Mucosa of descending colon (tissue), 3 donors: ENCODE data around the gene C5AR2. TPM values are rescaled to one million over a fixed set of nuclear protein-coding genes. Genes with fewer than 3 reads are reported as not detected.

Experiments used
- ATAC-seq: fragments of 200-7000 bp; cut with Tn5 transposase; one replicate; pipeline ENCODE4 v1.9.1; 2020; ENCODE audit warnings: mild to moderate bottlenecking, moderate library complexity
- DNase-seq, 3 donors: peaks; one replicate each; pipeline ENCODE4 v3.0.0-alpha.2; 2020
- H3K36me3 ChIP-seq: fragments of 200-600 bp; one replicate; pipeline ENCODE4 v1.8.0; 2021; ENCODE audit warnings: low read depth, mild to moderate bottlenecking
- H3K4me1 ChIP-seq: fragments of 200-600 bp; one replicate; pipeline ENCODE4 v1.8.0; 2021; ENCODE audit warnings: low read depth, mild to moderate bottlenecking
- H3K4me3 ChIP-seq: fragments of 200-600 bp; one replicate; pipeline ENCODE4 v1.8.0; 2021; ENCODE audit warnings: mild to moderate bottlenecking
- H3K9me3 ChIP-seq: fragments of 200-600 bp; one replicate; pipeline ENCODE4 v1.8.0; 2021; ENCODE audit warnings: mild to moderate bottlenecking
- intact Hi-C, 2 donors: fragments of 100-400 bp; cut with DNase I in 1 of 2; cut with micrococcal nuclease in 1 of 2; formaldehyde crosslinking; loops; one replicate each; pipeline versions ENCODE4 v1.11.0 to v1.11.1; 2022; cut with DNase I, micrococcal nuclease
- total RNA-seq, 3 donors: library from RNA; stranded (reverse); fragmentation: NEBNext Ultra II Directional in 2 of 3; extraction: Animal tissue kit (Norgen Biotek cat#: 25700) in 2 of 3; gene quantifications; one replicate each; pipeline versions ENCODE4 v1.2.1 to v1.2.4, GENCODE V29; 2021 to 2023
- TF ChIP-seq, protein P1 (sequence below): fragments of 200-600 bp; IDR thresholded peaks from one replicate; pipeline ENCODE4 v1.8.0; 2022; ENCODE audit warnings: antibody characterized with exemption, mild to moderate bottlenecking
- donor health status: DM: no; HTN: no; CAD: no; lungs with moderate emphysema.
- donor health status: DM: no; HTN: no; CAD: no.
- donor health status: DM: no; HTN: yes; CAD: no.

Gene C5AR2
- total RNA-seq, 3 donors from 2014 or later: 0.29 to 1.6 (median 1.4) TPM

DNA sequence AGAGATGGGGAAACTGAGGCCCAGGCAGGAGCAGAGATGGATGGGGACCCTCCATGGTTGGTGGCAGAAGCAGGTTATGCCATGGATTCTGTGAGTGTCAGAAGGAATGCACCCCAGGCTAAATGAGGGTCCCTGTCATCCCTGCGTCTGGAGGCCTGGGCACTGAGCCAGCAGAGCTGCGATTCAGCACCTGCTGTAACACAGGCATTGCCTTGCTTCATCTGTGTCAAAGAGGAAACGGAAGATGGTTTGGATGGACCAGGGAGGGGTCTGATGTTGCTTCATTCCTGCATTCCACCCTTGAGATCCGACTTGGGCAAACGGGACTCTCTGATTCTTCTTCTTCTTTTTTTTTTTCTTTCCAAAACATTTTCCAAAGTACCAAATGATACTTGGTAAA lies 21.2 kb upstream of the C5AR2 start:
- no peaks in the 10 kb centered on the region for H3K4me1 ChIP-seq
- H3K4me3 ChIP-seq: no peak overlapping the region
- no peaks in the 10 kb centered on the region for H3K9me3 ChIP-seq
- no peaks in the 10 kb centered on the region for H3K36me3 ChIP-seq
- ATAC-seq: peak; percentile 15
- TF ChIP-seq, protein P1, sequence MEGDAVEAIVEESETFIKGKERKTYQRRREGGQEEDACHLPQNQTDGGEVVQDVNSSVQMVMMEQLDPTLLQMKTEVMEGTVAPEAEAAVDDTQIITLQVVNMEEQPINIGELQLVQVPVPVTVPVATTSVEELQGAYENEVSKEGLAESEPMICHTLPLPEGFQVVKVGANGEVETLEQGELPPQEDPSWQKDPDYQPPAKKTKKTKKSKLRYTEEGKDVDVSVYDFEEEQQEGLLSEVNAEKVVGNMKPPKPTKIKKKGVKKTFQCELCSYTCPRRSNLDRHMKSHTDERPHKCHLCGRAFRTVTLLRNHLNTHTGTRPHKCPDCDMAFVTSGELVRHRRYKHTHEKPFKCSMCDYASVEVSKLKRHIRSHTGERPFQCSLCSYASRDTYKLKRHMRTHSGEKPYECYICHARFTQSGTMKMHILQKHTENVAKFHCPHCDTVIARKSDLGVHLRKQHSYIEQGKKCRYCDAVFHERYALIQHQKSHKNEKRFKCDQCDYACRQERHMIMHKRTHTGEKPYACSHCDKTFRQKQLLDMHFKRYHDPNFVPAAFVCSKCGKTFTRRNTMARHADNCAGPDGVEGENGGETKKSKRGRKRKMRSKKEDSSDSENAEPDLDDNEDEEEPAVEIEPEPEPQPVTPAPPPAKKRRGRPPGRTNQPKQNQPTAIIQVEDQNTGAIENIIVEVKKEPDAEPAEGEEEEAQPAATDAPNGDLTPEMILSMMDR: no peak
- DNase-seq: no peak
- intact Hi-C loops: no loop called here

DNA sequence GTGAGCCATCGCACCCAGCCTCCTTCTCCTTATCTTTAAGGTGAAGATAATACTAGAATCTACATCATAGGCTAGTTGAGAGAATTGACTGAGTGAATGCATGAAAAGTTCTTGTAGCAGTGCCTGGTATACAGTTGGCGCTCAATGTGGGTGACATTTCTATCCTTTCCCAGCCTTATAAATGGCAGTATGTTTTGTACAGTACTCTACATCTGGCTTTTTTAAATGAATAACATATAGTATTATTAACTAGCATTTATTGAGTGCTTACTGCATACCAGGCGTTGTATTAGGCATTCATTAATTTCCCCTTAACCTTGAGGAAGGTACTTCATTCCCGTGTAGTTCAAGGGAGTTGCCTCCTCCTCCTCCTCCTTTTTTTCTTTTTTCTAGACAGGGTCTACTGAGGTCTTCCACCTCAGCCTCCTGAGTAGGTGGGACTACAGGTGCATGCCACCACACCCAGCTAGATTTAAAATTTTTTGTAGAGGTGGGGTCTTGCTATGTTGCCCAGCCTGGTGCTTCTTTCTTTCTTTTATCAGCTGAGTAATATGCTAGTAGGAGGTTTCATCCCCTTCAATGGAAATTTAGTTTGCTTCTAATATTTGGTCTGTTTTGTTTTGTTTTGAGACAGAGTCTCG lies 19.5 kb upstream of the C5AR2 start:
- Histone ChIP-seq H3K36me3 (no peaks in the 10 kb centered on the region), H3K4me1 (no peaks in the 10 kb centered on the region), H3K9me3 (no peaks in the 10 kb centered on the region), H3K4me3 (no peak overlapping the region)
- TF ChIP-seq, protein P1: no peak
- no peak for ATAC-seq
- no peak for DNase-seq
- intact Hi-C loops: no loop called here

DNA sequence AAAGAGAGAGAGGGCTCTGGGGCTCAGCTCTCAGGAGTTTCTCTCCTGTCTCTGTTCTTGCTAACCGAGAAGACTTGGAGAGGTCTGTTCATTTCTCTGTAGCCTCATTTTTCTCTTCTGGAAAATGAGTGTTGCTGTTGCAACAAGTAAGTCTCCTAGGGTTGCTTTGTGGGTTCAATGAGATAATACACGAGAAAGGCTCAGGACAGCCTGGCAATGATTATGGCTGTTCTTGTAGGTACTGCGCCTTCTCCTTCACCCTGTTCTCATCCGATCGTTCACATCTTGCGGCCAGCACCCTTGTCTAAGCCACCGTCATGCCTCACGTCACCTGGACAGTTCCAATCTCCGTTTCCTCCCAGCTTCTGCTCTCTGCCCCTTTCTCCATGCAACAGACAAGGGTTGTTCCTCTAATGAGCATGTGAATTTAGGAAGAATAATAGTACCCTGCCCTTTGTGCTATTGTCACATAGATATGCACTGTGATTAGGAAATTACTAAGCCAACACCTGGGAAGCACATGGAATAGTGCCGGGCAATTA lies 18.1 kb upstream of the C5AR2 start:
- ATAC-seq: no peak
- intact Hi-C loops: no loop called here

DNA sequence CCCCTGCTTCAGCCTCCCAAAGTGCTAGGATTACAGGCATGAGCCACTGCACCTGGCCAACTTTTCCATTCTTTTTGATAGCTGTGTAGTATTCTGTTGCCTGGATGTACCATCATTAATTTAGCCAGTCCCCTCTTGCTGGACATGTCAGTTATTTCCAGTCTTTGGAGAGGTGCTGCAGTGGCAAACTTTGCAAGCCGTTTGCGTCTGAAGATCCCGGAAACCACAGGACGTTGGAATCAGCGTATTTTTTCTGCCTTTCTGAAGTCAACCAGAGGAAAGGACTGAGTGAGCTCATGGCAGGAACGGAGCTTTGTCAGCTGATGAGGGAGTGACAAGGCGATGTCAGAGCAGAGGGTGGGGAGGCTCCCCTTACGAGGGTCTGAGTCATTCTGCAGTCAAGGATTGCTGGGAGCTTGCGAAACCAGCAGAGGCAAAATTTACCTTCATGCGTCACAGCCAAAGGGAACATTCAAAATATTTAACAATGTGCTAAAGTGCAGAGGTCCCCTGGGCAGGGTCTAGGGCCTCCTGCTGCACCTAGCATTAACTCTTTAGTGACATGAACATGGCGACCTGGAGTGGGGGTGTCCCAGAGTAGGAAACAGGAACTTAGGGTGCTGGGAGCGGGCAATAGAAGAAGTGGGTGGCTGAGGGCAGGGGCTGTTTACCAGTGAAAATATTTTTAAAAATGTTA lies 16.7 kb upstream of the C5AR2 start:
- intact Hi-C loops: no loop called here
- Histone ChIP-seq H3K4me3 (no peak overlapping the region), H3K9me3 (no peaks in the 10 kb centered on the region), H3K4me1 (no peaks in the 10 kb centered on the region), H3K36me3 (no peaks in the 10 kb centered on the region)
- peak in 1 of 3 donors; percentile 23 for DNase-seq
- TF ChIP-seq, protein P1: no peak
- ATAC-seq: peak; percentile 84

More for the DNA sequence above, 18.1 kb upstream of the C5AR2 start:
- no peak for DNase-seq
- no peak overlapping the region for H3K4me3 ChIP-seq
- no peaks in the 10 kb centered on the region for H3K36me3 ChIP-seq
- H3K9me3 ChIP-seq: no peaks in the 10 kb centered on the region
- H3K4me1 ChIP-seq: no peaks in the 10 kb centered on the region
- TF ChIP-seq, protein P1: no peak

DNA sequence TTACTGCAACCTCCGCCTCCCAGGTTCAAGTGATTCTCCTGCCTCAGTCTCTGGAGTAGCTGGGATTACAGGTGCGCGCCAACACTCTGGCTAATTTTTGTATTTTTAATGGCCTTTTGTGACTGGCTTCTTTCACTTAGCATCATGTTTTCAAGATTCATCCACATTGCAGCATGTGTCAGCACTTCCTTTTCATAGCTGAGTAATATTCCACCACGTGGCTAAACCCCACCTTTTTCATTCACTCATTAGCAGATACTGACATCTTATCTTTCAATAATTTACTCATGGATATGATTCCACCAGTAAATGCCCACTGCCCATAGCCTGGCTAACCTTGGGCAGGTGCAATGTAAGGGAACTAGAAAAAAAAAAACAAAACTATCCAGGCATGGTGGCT lies 15.5 kb upstream of the C5AR2 start:
- Histone ChIP-seq H3K4me3 (no peak overlapping the region), H3K9me3 (no peaks in the 10 kb centered on the region), H3K4me1 (no peaks in the 10 kb centered on the region), H3K36me3 (no peaks in the 10 kb centered on the region)
- DNase-seq (no peak), ATAC-seq (no peak)
- intact Hi-C loops: no loop called here
- TF ChIP-seq, protein P1: no peak
